Hippocampal formation (tissue), 2 donors: Measurements from ENCODE around the gene ADAMTS7.
"Not testable (repeated sequence)": the region's sequence is repeated elsewhere in the genome, so short reads cannot be mapped to it uniquely, and the experiment has no call there.

Source experiments
- DNase-seq, 2 donors: peaks; one replicate each; lab custom pipeline; 2025; lab: John Stamatoyannopoulos, UW

ADAMTS7 gene

DNA sequence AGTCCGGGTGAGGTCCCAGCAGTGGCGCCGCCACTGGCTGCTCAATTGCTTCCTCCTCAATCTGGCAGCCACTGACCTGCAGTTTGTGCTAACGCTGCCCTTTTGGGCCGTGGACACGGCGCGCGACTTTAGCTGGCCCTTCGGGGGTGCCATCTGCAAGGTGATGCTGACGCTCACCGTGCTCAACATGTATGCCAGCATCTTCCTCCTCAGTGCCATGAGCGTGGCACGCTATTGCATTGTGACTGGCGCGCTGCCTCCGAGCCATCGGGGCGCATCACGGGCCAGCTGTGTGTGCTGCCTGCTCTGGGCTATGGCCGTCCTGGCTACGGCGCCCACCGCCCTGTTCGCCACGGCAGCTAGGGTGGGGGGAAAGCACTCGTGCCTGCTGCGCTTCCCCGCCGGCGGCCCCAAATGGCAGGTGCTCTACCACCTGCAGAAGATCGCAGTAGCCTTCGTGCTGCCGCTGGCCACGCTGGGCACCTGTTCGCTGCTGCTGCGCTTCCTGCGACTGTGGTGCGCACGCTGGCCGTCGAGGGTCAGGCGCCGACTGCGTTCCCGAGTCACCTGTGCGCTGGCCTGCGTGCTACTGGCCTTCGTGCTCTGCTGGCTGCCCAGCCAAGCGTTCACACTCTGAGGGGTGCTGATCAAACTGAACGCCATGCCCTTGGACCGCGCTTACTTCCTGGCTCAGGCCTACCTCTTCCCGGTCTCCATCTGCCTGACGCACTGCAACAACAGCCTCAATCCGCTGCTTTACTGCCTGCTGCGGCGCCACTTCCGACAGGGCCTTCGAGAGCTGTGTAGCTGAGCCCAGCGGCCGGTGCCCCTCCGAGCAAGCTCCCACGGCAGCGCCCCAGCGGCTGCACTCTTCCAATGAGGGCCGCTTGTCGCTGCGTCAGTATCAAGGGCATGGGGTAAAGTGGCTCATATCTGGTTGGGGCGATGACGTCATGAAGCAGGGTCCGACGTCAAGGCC, 20.3 kb upstream of the ADAMTS7 start:
- no peak for DNase-seq

DNA sequence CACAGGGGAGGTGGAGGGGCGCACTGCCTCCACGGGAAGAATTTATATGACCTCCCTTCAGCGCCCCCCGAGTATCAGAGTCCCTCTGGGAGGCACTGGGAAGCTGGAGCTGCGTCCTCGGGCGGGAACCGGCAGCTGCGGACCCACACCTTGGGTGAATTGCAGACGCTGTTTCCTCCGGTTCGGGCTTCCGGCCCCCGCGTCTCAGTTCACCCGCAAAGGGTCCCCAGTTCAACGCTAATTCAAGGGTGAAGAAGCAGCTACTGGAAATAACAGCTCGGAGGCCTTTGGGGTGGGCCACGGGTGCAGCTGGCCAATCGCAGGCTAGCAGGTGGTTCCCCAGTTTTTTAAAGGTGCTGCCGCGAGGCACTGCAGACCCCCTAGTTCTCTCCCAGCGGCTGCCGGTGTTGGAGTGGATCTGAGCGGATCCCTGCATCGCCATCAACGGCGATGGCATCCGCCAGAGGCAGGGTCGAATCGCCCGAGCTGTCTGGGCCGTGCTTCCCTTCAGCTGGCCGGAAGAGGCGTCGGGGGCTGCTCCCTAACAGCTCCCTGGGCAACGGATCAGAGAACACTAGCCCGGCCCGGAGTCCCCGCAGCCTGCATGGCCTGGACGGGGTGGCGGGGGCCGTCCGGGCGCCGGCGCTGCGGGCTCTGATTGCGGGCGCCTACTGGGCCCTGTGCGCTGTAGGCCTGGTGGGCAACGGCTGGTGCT, 19.4 kb upstream of the ADAMTS7 start:
- no peak for DNase-seq

GRCh38 chr15:78828920-78829319, 17.7 kb upstream of the ADAMTS7 start:
- no peak for DNase-seq

DNA sequence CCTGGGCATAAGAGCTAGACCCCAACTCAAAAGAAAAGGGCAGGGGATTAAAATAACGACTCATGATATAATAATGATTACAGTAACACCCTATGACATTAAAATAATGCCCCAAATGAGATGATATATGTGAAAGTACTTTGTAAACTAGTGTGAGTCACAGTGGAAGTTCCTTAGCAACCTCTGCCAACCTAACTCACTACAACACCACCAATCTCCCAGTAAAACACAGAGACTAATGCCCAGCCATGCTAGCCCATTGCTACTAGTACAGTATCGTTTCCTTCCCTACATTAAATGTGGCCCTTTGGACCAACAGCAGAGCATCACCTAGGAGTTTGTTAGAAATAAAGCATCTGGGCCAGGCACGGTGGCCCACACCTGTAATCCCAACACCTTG, 11.2 kb upstream of the ADAMTS7 start:
- no peak for DNase-seq

- no peak for DNase-seq
Observed at GRCh38 chr15:78811825-78812183, 540 bp upstream of the ADAMTS7 start.

- no peak for DNase-seq
Observed at GRCh38 chr15:78810362-78811123, 721 bp downstream of the ADAMTS7 start.

- no peak for DNase-seq
Observed at GRCh38 chr15:78810003-78810361, 1.3 kb downstream of the ADAMTS7 start.

- no peak for DNase-seq
Observed at GRCh38 chr15:78808550-78808949, 2.7 kb downstream of the ADAMTS7 start.

DNA sequence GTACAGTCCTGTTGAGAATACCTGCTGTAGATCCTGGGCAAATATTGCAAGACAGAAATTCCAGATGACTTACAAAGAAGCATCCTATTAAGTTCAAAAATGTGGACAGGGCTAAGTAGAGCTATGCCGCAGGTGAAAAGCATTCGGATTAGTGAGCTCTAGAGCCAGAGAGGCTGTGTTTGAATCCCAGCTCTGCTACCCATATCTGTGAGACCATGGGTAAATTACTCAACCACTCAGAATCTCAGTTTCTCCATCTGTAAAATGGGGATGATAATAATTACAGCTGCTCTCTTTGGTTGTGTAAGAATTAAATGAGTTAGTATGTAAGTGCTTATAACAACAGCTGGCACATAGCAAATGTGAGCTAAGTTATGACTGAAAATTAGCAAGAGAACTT, 3.9 kb downstream of the ADAMTS7 start:
- no peak for DNase-seq

DNA sequence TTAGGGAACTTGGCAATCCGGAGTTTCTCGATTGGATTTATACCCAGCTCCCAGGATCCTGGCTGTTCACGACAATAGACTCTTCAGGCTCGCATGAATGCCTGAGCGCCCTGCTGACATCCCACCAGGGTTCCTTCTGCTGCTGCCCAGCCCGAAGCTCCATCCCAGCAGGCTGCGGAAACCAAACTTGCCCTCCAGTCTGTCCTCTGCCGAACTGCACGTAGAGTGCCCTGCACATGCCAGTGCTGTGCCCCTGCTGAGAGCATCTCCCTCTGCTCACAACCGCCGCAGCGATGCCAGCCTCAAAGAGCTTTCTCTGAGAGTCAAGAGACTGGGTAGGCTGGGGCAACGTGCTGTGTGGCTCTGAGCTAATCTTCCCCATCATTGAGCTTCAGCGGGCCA, 6.9 kb downstream of the ADAMTS7 start:
- no peak for DNase-seq

DNA sequence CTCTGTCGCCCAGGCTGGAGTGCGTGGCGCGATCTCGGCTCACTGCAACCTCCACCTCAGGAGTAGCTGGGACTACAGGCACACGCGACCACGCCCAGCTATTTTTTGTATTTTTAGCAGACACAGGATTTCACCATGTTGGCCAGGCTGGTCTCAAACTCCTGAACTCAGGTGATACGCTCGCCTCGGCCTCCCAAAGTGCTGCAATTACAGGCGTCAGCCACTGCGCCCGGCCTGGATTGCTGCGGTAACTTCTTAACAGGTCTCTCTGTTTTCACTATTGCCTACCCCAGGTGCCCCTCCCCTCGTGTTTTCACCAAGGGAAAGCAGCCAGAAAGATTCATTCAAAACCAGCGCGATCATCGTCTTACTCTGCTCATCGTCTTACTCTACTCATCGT, 10.5 kb downstream of the ADAMTS7 start:
- no peak for DNase-seq

DNA sequence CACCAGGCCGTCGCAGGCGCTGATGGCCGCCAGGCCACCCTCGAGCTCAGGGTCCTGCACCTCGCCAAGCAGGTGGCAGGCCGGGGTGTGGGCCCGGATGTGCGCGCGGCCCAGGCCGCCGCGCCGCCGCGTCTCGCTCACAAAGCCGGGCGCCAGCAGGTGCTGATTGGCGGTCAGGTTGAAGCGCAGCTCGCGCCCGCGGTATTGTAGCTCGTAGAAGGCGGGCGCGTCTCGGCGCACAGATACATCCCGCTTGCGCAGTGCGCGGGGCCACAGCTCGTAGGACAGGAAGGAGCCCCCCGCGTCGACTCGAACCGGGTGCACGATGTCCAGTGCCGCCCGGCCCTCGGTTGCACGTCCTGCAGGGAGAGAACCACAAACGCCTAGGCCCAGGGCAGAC, 11.1 kb downstream of the ADAMTS7 start:
- DNase-seq: no peak

GRCh38 chr15:78799102-78799501, 12.2 kb downstream of the ADAMTS7 start:
- not testable (repeated sequence) for DNase-seq

- not testable (repeated sequence) for DNase-seq
Observed at GRCh38 chr15:78798355-78798754, 12.9 kb downstream of the ADAMTS7 start.

DNA sequence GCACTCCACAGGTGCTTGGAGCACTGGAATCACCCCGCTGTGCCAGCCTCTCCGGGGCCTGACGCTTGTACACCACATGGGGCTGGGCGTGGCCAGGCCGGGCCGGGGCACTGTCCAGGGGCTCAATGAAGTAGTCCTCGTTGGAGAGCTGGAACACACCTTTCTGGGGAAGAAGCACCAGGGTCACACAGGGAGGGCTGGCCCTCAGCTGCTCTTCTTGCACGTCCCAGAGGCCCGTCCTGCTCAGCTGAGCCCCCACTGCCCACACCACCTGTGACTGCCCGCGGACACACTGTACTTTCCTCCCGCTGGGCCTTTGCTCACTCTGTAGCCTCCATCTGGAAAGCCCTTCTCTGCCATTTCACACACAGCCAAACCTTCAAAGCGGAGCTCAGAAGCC, 13.3 kb downstream of the ADAMTS7 start:
- DNase-seq: no peak

- no peak for DNase-seq
Observed at GRCh38 chr15:78796510-78796909, 14.8 kb downstream of the ADAMTS7 start.

DNA sequence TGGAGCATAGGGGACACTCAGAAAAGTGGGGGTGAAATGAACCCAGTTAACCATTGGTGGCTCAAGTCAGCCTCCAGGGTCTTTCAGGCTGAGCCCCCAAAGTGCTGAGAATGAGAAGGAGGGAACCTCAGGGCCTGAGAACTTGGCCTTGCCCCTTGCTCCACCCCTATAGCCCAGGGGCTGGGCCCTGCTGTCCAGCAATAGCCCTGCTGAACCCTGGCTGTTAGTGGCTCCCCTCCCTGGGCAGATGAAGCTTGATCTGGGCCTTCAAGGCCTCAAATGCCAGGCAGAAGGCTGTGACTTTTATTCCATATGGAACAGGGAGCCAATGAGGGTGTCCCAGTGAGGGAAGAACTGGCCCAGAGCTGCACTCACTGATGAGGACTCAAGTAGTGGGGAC, 16.2 kb downstream of the ADAMTS7 start:
- DNase-seq: no peak

GRCh38 chr15:78794446-78794845, 16.8 kb downstream of the ADAMTS7 start:
- DNase-seq: not testable (repeated sequence)

- no peak for DNase-seq
Observed at GRCh38 chr15:78791357-78791756, 19.9 kb downstream of the ADAMTS7 start.

DNA sequence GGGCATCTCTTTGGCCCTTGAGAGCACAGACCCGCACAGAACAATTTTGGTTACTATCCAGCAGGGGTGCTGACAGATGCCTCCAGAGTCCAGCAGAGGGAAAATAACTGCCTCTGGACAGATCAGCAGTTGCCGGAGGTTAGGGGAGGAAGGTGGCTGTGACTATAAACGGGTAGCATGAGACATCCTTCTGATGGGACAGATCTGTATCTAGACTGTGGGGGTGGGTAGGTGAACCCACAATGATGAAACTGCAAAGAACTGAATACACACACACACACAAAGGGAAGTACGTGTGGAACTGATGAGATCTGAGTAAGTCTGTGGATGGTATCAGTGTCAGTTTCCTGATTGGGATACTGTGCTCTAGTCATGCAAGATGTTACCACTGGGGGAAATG, 21.2 kb downstream of the ADAMTS7 start:
- no peak for DNase-seq

DNA sequence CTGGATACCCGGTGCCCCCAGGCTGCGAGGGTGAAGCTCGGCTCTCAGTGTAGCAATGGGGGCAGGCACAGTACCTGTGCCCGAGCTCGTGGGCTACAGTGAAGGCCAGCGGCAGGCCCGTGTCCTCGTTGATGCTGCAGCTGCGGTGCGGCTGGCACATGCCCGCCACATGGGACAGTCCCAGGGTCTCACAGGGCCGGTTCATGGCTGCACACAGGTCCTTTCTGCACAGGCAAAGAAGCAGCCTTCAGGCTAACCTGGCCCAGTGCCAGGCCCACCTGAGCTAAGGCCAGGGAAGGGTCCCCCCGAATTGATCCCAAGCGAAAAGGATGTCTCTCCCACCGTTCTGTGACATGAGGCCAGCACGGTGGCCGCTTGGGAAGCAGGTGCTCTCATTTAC, 21.6 kb downstream of the ADAMTS7 start:
- no peak for DNase-seq

DNA sequence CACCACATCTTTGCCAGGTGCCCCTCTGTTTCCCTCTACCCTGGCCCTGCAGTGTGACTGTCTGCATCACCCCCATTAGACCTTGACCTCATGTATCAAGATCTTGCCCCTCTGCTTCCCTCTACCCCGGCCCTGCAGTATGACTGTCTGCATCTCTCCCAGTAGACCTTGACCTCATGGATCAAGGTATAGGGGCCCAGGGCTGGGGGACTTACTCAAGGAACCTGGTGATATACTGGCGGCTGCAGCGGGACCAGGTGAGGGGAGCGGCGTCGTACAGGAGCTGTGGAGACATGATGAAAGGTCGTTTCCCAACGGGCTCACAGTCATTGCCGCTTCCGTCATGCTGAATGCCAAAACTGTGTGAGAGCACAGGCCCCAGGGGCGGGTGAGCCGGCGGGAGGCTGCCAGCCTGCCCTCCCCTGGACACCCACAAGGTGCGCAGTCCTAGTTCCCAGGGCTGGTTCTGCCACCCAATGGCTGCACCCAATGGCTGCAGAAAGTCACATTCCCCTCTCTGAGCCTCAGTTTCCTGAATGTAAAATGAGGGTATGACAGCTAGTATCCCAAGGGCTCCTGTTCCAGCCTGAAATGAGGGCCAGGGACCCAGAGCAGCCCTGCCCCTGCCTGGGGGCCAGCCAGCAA, 23.1 kb downstream of the ADAMTS7 start:
- DNase-seq: no peak
